NB4 (cell line): Measurements from ENCODE around the gene RABGGTA.

ENCODE experiments used
- DNase-seq: peaks from one replicate; pipeline ENCODE4 v3.0.0; 2010; ENCODE audit warnings: low read depth
- H3K4me3 ChIP-seq: one replicate; pipeline ENCODE4 v1.5.1; 2011; ENCODE audit warnings: mild to moderate bottlenecking, low read depth, low read length, moderate library complexity
- MYC ChIP-seq: IDR thresholded peaks from 2 replicates; pipeline ENCODE4 v1.6.1; 2011; ENCODE audit warnings: low read depth, low read length
- POLR2A ChIP-seq: IDR thresholded peaks from 2 replicates; pipeline ENCODE4 v1.6.1; 2011; ENCODE audit warnings: mild to moderate bottlenecking; ENCODE audit not compliant: insufficient read length; ENCODE audit errors: extremely low read depth
- TF ChIP-seq, protein P1 (sequence below): IDR thresholded peaks from one replicate; pipeline ENCODE4 v1.5.1; 2012; ENCODE audit warnings: low read depth, low read length
- TF ChIP-seq, protein P2 (sequence below): IDR thresholded peaks from 2 replicates; pipeline ENCODE4 v1.6.1; 2011; ENCODE audit warnings: low read depth, low read length

Gene RABGGTA

DNA sequence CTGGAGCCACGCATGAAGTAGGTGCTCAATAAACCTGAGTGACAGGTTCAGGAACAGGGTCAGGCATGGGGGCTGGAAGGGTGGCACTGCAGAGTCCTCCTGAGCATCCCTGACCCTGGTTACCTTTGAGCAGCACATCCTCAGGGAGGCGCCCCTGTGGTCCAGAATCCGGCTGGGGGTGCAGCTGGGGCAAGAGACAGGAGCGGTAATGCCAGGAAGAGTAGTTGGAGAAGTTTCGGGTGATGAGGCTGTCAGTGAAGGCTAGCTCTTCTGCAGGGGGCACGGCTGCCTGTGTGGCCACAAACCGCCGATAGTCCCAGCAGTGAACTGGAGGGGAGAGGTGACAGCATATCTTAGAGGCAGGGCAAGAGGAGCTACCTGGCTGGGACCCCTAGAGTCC, 2.0 kb downstream of the RABGGTA start:
- DNase-seq = no peak
- TF ChIP-seq, protein P1, sequence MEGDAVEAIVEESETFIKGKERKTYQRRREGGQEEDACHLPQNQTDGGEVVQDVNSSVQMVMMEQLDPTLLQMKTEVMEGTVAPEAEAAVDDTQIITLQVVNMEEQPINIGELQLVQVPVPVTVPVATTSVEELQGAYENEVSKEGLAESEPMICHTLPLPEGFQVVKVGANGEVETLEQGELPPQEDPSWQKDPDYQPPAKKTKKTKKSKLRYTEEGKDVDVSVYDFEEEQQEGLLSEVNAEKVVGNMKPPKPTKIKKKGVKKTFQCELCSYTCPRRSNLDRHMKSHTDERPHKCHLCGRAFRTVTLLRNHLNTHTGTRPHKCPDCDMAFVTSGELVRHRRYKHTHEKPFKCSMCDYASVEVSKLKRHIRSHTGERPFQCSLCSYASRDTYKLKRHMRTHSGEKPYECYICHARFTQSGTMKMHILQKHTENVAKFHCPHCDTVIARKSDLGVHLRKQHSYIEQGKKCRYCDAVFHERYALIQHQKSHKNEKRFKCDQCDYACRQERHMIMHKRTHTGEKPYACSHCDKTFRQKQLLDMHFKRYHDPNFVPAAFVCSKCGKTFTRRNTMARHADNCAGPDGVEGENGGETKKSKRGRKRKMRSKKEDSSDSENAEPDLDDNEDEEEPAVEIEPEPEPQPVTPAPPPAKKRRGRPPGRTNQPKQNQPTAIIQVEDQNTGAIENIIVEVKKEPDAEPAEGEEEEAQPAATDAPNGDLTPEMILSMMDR = no peak
- TF ChIP-seq POLR2A (no peak), MYC (no peak)
- TF ChIP-seq, protein P2, sequence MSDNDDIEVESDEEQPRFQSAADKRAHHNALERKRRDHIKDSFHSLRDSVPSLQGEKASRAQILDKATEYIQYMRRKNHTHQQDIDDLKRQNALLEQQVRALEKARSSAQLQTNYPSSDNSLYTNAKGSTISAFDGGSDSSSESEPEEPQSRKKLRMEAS = no peak
- no peak overlapping the region for H3K4me3 ChIP-seq

DNA sequence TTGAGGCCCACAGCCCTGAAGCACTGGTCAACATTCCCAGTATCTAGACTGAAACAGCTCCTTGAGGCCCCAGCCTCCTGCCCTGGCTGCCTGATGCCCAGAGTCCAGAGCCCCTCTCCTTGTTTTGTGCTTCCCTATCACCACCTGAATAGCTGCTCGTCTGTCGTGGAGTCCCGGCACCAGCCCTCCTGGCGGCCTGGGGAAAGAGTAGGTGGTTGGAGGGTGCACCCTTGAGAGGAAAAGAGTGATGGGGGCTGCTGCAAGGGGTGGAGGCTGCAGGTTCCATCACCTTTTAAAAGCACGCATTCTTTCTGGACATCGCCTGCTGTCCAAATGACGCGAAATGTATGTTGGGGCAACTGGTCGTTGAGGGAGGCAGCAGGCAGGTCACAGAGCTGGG, 3.2 kb downstream of the RABGGTA start:
- no peak overlapping the region for H3K4me3 ChIP-seq
- no peak for DNase-seq
- TF ChIP-seq, protein P2 = no peak
- TF ChIP-seq POLR2A = no peak
- TF ChIP-seq, protein P1 = no peak
- no peak for TF ChIP-seq MYC

DNA sequence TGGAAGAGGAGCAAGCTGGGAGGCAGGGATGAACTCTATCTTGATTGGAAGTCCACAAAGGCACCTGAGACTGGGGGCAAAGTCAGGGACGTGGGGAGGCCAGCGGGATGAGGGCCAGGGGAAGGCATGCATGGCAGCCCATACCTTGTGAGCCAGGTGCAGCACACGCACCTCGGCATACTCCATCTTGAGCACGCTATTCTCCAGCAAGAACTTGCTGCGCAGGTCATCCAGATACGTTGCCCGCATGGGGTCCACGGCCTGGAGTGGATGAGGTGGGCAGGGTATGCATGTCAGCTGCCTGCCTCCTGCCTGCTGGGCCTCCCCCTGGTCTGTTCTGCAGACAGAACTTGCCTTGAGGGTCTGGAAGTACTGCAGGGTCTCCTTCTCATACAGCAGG, 3.9 kb downstream of the RABGGTA start:
- no peak for DNase-seq
- TF ChIP-seq POLR2A (no peak), MYC (no peak)
- TF ChIP-seq, protein P2 = no peak
- TF ChIP-seq, protein P1 = no peak
- no peak overlapping the region for H3K4me3 ChIP-seq

DNA sequence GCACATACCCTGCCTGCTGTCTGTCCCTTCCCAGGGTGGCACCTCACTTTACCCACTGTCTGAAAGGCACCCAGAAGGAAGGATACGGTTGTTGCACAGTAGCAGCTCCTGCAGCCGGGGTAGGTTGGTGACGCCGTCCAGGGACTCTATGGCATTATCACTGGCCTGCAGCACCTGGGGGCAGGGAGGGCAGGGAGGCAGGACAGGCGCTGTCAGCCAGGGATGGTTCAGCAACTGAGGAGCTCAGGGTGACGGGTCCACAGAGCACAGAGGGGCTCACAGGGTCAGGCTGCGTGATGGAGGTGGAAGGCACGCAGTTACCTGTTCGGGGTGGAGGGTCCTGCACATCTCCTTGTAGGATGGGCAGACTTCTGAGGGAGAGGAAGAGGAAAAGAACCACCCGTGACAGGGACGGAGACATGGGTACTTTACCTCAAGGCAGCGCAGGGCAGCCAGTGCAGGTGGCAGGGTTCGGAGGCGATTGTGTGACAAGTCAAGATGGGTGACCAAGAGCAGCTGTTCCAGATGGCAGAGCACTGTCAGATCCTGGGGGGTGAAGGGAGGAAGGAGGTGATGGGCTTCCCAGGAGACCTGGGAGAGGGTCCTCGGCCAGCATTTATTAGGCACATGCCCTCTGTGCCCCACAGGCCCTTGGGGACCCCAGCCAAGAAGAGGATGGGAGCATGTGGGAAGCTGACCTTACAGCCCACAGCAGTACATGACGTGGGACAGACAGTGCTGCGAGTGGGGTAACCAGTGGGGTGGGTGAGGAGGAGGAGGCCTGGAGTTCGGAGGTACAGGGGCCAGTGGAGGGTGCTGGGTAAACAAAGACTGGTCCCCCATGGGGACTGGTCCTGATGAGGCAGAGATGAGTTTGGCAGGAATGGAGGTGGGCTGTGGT, 4.8 kb downstream of the RABGGTA start:
- no peak overlapping the region for H3K4me3 ChIP-seq
- DNase-seq = no peak
- TF ChIP-seq, protein P1 = no peak
- TF ChIP-seq MYC (no peak), POLR2A (no peak)
- TF ChIP-seq, protein P2 = no peak

DNA sequence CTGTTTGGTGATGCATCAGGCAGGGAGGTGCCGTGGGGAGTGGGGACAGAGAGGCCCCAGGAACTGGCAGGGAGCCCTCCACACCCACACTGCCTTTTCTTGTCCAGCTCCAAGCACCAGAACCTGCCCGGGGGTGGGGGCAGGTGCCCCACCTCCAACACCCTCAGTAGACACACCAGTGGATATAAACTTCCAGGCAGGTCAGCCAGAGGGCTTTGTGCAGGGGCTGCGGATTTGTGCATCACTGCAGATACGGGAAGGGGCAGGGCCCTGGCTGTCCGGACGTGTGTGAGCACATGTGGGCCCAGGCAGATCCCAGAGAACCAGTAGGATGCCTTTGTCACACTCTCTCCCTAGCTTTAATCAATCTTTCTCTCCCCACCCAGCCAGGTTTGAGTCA, 7.1 kb downstream of the RABGGTA start:
- no peak for TF ChIP-seq POLR2A
- TF ChIP-seq, protein P2 = no peak
- TF ChIP-seq, protein P1 = no peak
- TF ChIP-seq MYC = no peak
- DNase-seq = no peak
- no peak overlapping the region for H3K4me3 ChIP-seq
